Stimulated activated CD4-positive, alpha-beta T cell treated with anti-CD3 and anti-CD28 coated beads, Interleukin-4, amount 100 ng/mL, for 1 hour (primary cell): ENCODE data around the gene TXNDC17.
"Not testable (repeated sequence)": the region's sequence is repeated elsewhere in the genome, so short reads cannot be mapped to it uniquely, and the experiment has no call there.

Experiments used
- DNase-seq: peaks from one replicate; pipeline ENCODE4 v3.0.0-alpha.2; 2020

The TXNDC17 gene

GRCh38 chr17:6684881-6685767 is 44.3 kb downstream of the TXNDC17 start:
- no peak for DNase-seq

GRCh38 chr17:6686026-6686425 is 45.2 kb downstream of the TXNDC17 start:
- no peak for DNase-seq

GRCh38 chr17:6688944-6689343 is 48.1 kb downstream of the TXNDC17 start:
- DNase-seq, result no peak

GRCh38 chr17:6690641-6691040 is 49.8 kb downstream of the TXNDC17 start:
- no peak for DNase-seq

- no peak for DNase-seq
Observed at GRCh38 chr17:6691546-6691945, 50.7 kb downstream of the TXNDC17 start.

- not testable (repeated sequence) for DNase-seq
Observed at GRCh38 chr17:6691958-6692357, 51.1 kb downstream of the TXNDC17 start.
